ENCODE results near the gene GUCY1A1. TPM values are rescaled to one million over a fixed set of nuclear protein-coding genes. Genes with fewer than 3 reads are reported as not detected.

GUCY1A1 gene
- total RNA-seq, 1 donor from 2014 or later = 0.71 TPM

- Mint-ChIP-seq H3K27me3 (no peaks in the 10 kb centered on the region), H3K36me3 (ENCODE audit: low read depth) (no peaks in the 10 kb centered on the region), H3K4me3 (no peak overlapping the region), H3K9me3 (no peaks in the 10 kb centered on the region), H3K27ac (no peak overlapping the region), H3K4me1 (peaks cover 7% of the 10 kb centered on the region)
- DNase-seq (no peak), ATAC-seq (ENCODE audit: low read depth) (no peak)
- ChIA-PET CTCF (no interaction called here), POLR2A (no interaction called here)
- TF ChIP-seq CTCF (IDR thresholded peaks at IDR 0.05) = no peak
- intact Hi-C loops (cut with micrococcal nuclease) = no loop called here
These were observed 11.4 kb downstream of the GUCY1A1 start for GRCh38 chr4:155678011-155678410.

DNA sequence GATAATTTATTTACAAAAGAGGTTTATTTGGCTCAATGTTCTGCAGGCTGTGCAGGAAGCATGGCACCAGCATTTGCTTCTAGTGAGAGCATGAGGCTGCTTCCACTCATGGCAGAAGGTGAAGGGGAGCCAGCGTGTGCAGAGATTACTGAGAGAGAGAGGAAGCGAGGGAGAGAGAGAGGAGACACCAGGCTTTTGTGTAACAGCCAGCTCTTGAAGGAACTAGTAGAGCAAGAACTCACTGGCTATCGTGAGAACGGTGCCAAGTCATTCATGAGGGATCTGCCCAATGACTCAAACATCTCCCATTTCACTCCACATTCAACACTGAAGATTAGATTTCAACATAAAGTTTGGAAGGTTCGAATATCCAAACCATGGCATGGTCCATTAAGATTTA is 12.7 kb downstream of the GUCY1A1 start:
- H3K27ac Mint-ChIP-seq = no peak overlapping the region
- DNase-seq = no peak
- intact Hi-C loops (cut with micrococcal nuclease) = no loop called here
- ChIA-PET CTCF (no interaction called here), POLR2A (no interaction called here)
- H3K4me3 Mint-ChIP-seq = no peak overlapping the region
- no peak for TF ChIP-seq CTCF (IDR thresholded peaks at IDR 0.05)
- H3K36me3 Mint-ChIP-seq (ENCODE audit: low read depth) = no peaks in the 10 kb centered on the region
- no peak for ATAC-seq (ENCODE audit: low read depth)
- no peaks in the 10 kb centered on the region for H3K9me3 Mint-ChIP-seq
- no peaks in the 10 kb centered on the region for H3K27me3 Mint-ChIP-seq
- peaks cover 7% of the 10 kb centered on the region for H3K4me1 Mint-ChIP-seq

GRCh38 chr4:155681886-155682285 is 15.2 kb downstream of the GUCY1A1 start:
- no peak overlapping the region for H3K27ac Mint-ChIP-seq
- H3K4me1 Mint-ChIP-seq = no peaks in the 10 kb centered on the region
- no peaks in the 10 kb centered on the region for H3K9me3 Mint-ChIP-seq
- POLR2A ChIA-PET = no interaction called here
- intact Hi-C loops (cut with micrococcal nuclease) = no loop called here
- no peak for TF ChIP-seq CTCF (IDR thresholded peaks at IDR 0.05)
- CTCF ChIA-PET = no interaction called here
- H3K4me3 Mint-ChIP-seq = no peak overlapping the region
- no peaks in the 10 kb centered on the region for H3K36me3 Mint-ChIP-seq (ENCODE audit: low read depth)
- no peak for ATAC-seq (ENCODE audit: low read depth)
- H3K27me3 Mint-ChIP-seq = no peaks in the 10 kb centered on the region
- DNase-seq = no peak

GRCh38 chr4:155684423-155684822 is 17.8 kb downstream of the GUCY1A1 start:
- Mint-ChIP-seq H3K27ac (no peak overlapping the region), H3K4me1 (no peaks in the 10 kb centered on the region), H3K36me3 (ENCODE audit: low read depth) (no peaks in the 10 kb centered on the region), H3K9me3 (no peaks in the 10 kb centered on the region), H3K4me3 (no peak overlapping the region), H3K27me3 (no peaks in the 10 kb centered on the region)
- POLR2A ChIA-PET = no interaction called here
- intact Hi-C loops (cut with micrococcal nuclease) = no loop called here
- ATAC-seq (ENCODE audit: low read depth) = no peak
- CTCF ChIA-PET = no interaction called here
- DNase-seq = no peak
- no peak for TF ChIP-seq CTCF (IDR thresholded peaks at IDR 0.05)

GRCh38 chr4:155684892-155685541 is 18.4 kb downstream of the GUCY1A1 start:
- DNase-seq = no peak
- no peak overlapping the region for H3K27ac Mint-ChIP-seq
- H3K36me3 Mint-ChIP-seq (ENCODE audit: low read depth) = no peaks in the 10 kb centered on the region
- POLR2A ChIA-PET = interaction anchor here (0.7 kb wide), 1 partner anchor 11 kb away, joined by 9 read pairs; no protein-coding TSS in a partner anchor
- ATAC-seq (ENCODE audit: low read depth) = no peak
- H3K9me3 Mint-ChIP-seq = no peaks in the 10 kb centered on the region
- no peak for TF ChIP-seq CTCF (IDR thresholded peaks at IDR 0.05)
- intact Hi-C loops (cut with micrococcal nuclease) = no loop called here
- H3K27me3 Mint-ChIP-seq = no peaks in the 10 kb centered on the region
- H3K4me3 Mint-ChIP-seq = no peak overlapping the region
- H3K4me1 Mint-ChIP-seq = no peaks in the 10 kb centered on the region
- CTCF ChIA-PET = no interaction called here
